Stomach smooth muscle (tissue), 2 donors: ENCODE results near the gene UNKL.

Experiments
- H3K27ac ChIP-seq: one replicate; pipeline ENCODE4 v1.7.0; 2013; ENCODE audit warnings: mild to moderate bottlenecking, low read length, inconsistent platforms
- H3K27me3 ChIP-seq, 2 donors: one replicate each; pipeline ENCODE4 v1.7.0; 2013; ENCODE audit warnings: low read length in 2 of 2; ENCODE audit not compliant: insufficient read depth in 2 of 2, control insufficient read depth in 1 of 2
- H3K36me3 ChIP-seq, 2 donors: one replicate each; pipeline ENCODE4 v1.7.0; 2013; ENCODE audit warnings: low read length in 2 of 2; ENCODE audit not compliant: control insufficient read depth in 2 of 2, insufficient read depth in 2 of 2
- H3K4me1 ChIP-seq: one replicate; pipeline ENCODE4 v1.7.0; 2013; ENCODE audit warnings: low read length; ENCODE audit not compliant: control insufficient read depth, insufficient read depth
- H3K4me3 ChIP-seq, 2 donors: one replicate each; pipeline ENCODE4 v1.7.0; 2013; ENCODE audit warnings: low read length in 2 of 2
- H3K9ac ChIP-seq, 2 donors: one replicate each; pipeline ENCODE4 v1.7.0; 2013; ENCODE audit warnings: low read length in 2 of 2, mild to moderate bottlenecking in 1 of 2
- H3K9me3 ChIP-seq, 2 donors: one replicate each; pipeline ENCODE4 v1.7.0; 2013; ENCODE audit warnings: low read length in 2 of 2; ENCODE audit not compliant: control insufficient read depth in 2 of 2
- donor health status: healthy.
- donor health status: Pancreatic carcinoma.

Gene UNKL

GRCh38 chr16:1453316-1453715 lies 38.8 kb upstream of the UNKL start:
- Histone ChIP-seq H3K36me3 (peaks cover 33 to 41% of the 10 kb centered on the region in 2 donors), H3K9ac (no peak overlapping the region), H3K4me3 (no peak overlapping the region), H3K27ac (no peak overlapping the region), H3K27me3 (no peaks in the 10 kb centered on the region), H3K9me3 (no peaks in the 10 kb centered on the region), H3K4me1 (no peaks in the 10 kb centered on the region)

GRCh38 chr16:1452530-1452929 lies 38.0 kb upstream of the UNKL start:
- Histone ChIP-seq H3K27ac (no peak overlapping the region), H3K9ac (no peak overlapping the region), H3K9me3 (no peaks in the 10 kb centered on the region), H3K4me1 (no peaks in the 10 kb centered on the region), H3K36me3 (peaks cover 28 to 41% of the 10 kb centered on the region in 2 donors), H3K4me3 (no peak overlapping the region), H3K27me3 (no peaks in the 10 kb centered on the region)

- H3K27me3 ChIP-seq, result no peaks in the 10 kb centered on the region
- H3K4me1 ChIP-seq, result no peaks in the 10 kb centered on the region
- no peak overlapping the region for H3K27ac ChIP-seq
- H3K9ac ChIP-seq, result no peak overlapping the region
- H3K36me3 ChIP-seq, result peaks cover 22 to 39% of the 10 kb centered on the region in 2 donors
- H3K4me3 ChIP-seq, result no peak overlapping the region
- no peaks in the 10 kb centered on the region for H3K9me3 ChIP-seq
Observed at GRCh38 chr16:1451702-1452392, 37.3 kb upstream of the UNKL start.

GRCh38 chr16:1450841-1451240 lies 36.3 kb upstream of the UNKL start:
- peaks cover 16 to 37% of the 10 kb centered on the region in 2 donors for H3K36me3 ChIP-seq
- H3K4me1 ChIP-seq, result no peaks in the 10 kb centered on the region
- H3K4me3 ChIP-seq, result no peak overlapping the region
- H3K27ac ChIP-seq, result no peak overlapping the region
- H3K9ac ChIP-seq, result no peak overlapping the region
- H3K27me3 ChIP-seq, result no peaks in the 10 kb centered on the region
- H3K9me3 ChIP-seq, result no peaks in the 10 kb centered on the region

- no peaks in the 10 kb centered on the region for H3K9me3 ChIP-seq
- H3K9ac ChIP-seq, result no peak overlapping the region
- no peaks in the 10 kb centered on the region for H3K27me3 ChIP-seq
- peaks cover 16 to 38% of the 10 kb centered on the region in 2 donors for H3K36me3 ChIP-seq
- H3K4me3 ChIP-seq, result no peak overlapping the region
- H3K27ac ChIP-seq, result no peak overlapping the region
- H3K4me1 ChIP-seq, result no peaks in the 10 kb centered on the region
Observed at GRCh38 chr16:1450218-1450617, 35.7 kb upstream of the UNKL start.

- H3K27me3 ChIP-seq, result no peaks in the 10 kb centered on the region
- no peaks in the 10 kb centered on the region for H3K4me1 ChIP-seq
- no peak overlapping the region for H3K27ac ChIP-seq
- H3K36me3 ChIP-seq, result peaks cover 16 to 32% of the 10 kb centered on the region in 2 donors
- no peak overlapping the region for H3K9ac ChIP-seq
- no peak overlapping the region for H3K4me3 ChIP-seq
- H3K9me3 ChIP-seq, result no peaks in the 10 kb centered on the region
Observed at GRCh38 chr16:1449201-1449788, 34.8 kb upstream of the UNKL start.

- Histone ChIP-seq H3K27me3 (no peaks in the 10 kb centered on the region), H3K4me1 (no peaks in the 10 kb centered on the region), H3K4me3 (no peak overlapping the region), H3K27ac (no peak overlapping the region), H3K36me3 (peaks cover 13 to 31% of the 10 kb centered on the region in 2 donors), H3K9me3 (no peaks in the 10 kb centered on the region), H3K9ac (no peak overlapping the region)
Observed at GRCh38 chr16:1448536-1449116, 34.1 kb upstream of the UNKL start.

- H3K27ac ChIP-seq, result no peak overlapping the region
- no peaks in the 10 kb centered on the region for H3K4me1 ChIP-seq
- no peak overlapping the region for H3K4me3 ChIP-seq
- H3K9me3 ChIP-seq, result no peaks in the 10 kb centered on the region
- no peak overlapping the region for H3K9ac ChIP-seq
- H3K36me3 ChIP-seq, result peaks cover 11 to 29% of the 10 kb centered on the region in 2 donors
- no peaks in the 10 kb centered on the region for H3K27me3 ChIP-seq
Observed at GRCh38 chr16:1447965-1448364, 33.5 kb upstream of the UNKL start.

- no peaks in the 10 kb centered on the region for H3K9me3 ChIP-seq
- H3K9ac ChIP-seq, result no peak overlapping the region
- H3K4me1 ChIP-seq, result no peaks in the 10 kb centered on the region
- H3K27me3 ChIP-seq, result no peaks in the 10 kb centered on the region
- H3K4me3 ChIP-seq, result no peak overlapping the region
- H3K27ac ChIP-seq, result no peak overlapping the region
- H3K36me3 ChIP-seq, result peaks cover 5 to 18% of the 10 kb centered on the region in 2 donors
Observed at GRCh38 chr16:1446296-1447080, 32.0 kb upstream of the UNKL start.

- H3K9me3 ChIP-seq, result no peaks in the 10 kb centered on the region
- H3K27ac ChIP-seq, result no peak overlapping the region
- no peaks in the 10 kb centered on the region for H3K27me3 ChIP-seq
- H3K36me3 ChIP-seq, result peaks cover 5 to 11% of the 10 kb centered on the region in 2 donors
- no peak overlapping the region for H3K9ac ChIP-seq
- H3K4me1 ChIP-seq, result no peaks in the 10 kb centered on the region
- no peak overlapping the region for H3K4me3 ChIP-seq
Observed at GRCh38 chr16:1445518-1446203, 31.2 kb upstream of the UNKL start.
